ENCODE results near the gene CBFA2T3. TPM values are rescaled to one million over a fixed set of nuclear protein-coding genes. Genes with fewer than 3 reads are reported as not detected.

CBFA2T3 gene
- total and polyA plus RNA-seq, 5 experiments from 2014 or later: 0.04 to 2.0 (median 1.5) TPM; not detected in 2

- Mint-ChIP-seq H3K27ac (peak overlapping the region in 2 of 10 donors; percentile 31 to 62), H3K4me1 (peaks cover 0 to 2% (median 0%) of the 10 kb centered on the region in 4 donors), H3K4me3 (no peak overlapping the region), H3K9me3 (no peaks in the 10 kb centered on the region), H3K36me3 (peaks cover 0 to 8% (median 4%) of the 10 kb centered on the region in 3 donors), H3K27me3 (no peaks in the 10 kb centered on the region)
- DNase-seq (no peak), ATAC-seq (no peak)
- POLR2A ChIA-PET: no interaction called here
Observed at GRCh38 chr16:88841521-88842307, 135.3 kb downstream of the CBFA2T3 start.

GRCh38 chr16:88840600-88841215 is 136.3 kb downstream of the CBFA2T3 start:
- Mint-ChIP-seq H3K27me3 (no peaks in the 10 kb centered on the region), H3K9me3 (no peaks in the 10 kb centered on the region), H3K4me3 (no peak overlapping the region), H3K36me3 (peaks cover 0 to 8% (median 4%) of the 10 kb centered on the region in 3 donors), H3K27ac (no peak overlapping the region), H3K4me1 (no peaks in the 10 kb centered on the region)
- POLR2A ChIA-PET: no interaction called here
- ATAC-seq (no peak), DNase-seq (no peak)

- ATAC-seq: no peak
- H3K36me3 Mint-ChIP-seq: peaks cover 0 to 11% (median 7%) of the 10 kb centered on the region in 3 donors
- no peak overlapping the region for H3K4me3 Mint-ChIP-seq
- H3K27ac Mint-ChIP-seq: no peak overlapping the region
- no peaks in the 10 kb centered on the region for H3K27me3 Mint-ChIP-seq
- POLR2A ChIA-PET: interaction anchor here (1.0 kb wide), 1 partner anchor 28 kb away, joined by 4 read pairs; the partner anchor contains the start of gene APRT
- no peaks in the 10 kb centered on the region for H3K9me3 Mint-ChIP-seq
- H3K4me1 Mint-ChIP-seq: no peaks in the 10 kb centered on the region
- no peak for DNase-seq
Observed at GRCh38 chr16:88839745-88840599, 137.0 kb downstream of the CBFA2T3 start.

GRCh38 chr16:88839026-88839529 is 137.9 kb downstream of the CBFA2T3 start:
- H3K4me1 Mint-ChIP-seq: no peaks in the 10 kb centered on the region
- ATAC-seq: no peak
- no peaks in the 10 kb centered on the region for H3K9me3 Mint-ChIP-seq
- H3K27ac Mint-ChIP-seq: no peak overlapping the region
- POLR2A ChIA-PET: interaction anchor here (1.0 kb wide), 1 partner anchor 27 kb away, joined by 4 read pairs; the partner anchor contains the start of gene APRT
- H3K27me3 Mint-ChIP-seq: no peaks in the 10 kb centered on the region
- no peak for DNase-seq
- H3K4me3 Mint-ChIP-seq: no peak overlapping the region
- H3K36me3 Mint-ChIP-seq: peaks cover 0 to 11% (median 8%) of the 10 kb centered on the region in 3 donors

- ATAC-seq (no peak), DNase-seq (no peak)
- H3K27ac Mint-ChIP-seq: no peak overlapping the region
- no peak overlapping the region for H3K4me3 Mint-ChIP-seq
- POLR2A ChIA-PET: interaction anchor here (1.0 kb wide), 1 partner anchor 27 kb away, joined by 4 read pairs; the partner anchor contains the start of gene APRT
- H3K9me3 Mint-ChIP-seq: no peaks in the 10 kb centered on the region
- peaks cover 0 to 8% (median 8%) of the 10 kb centered on the region in 3 donors for H3K36me3 Mint-ChIP-seq
- H3K27me3 Mint-ChIP-seq: no peaks in the 10 kb centered on the region
- no peaks in the 10 kb centered on the region for H3K4me1 Mint-ChIP-seq
Observed at GRCh38 chr16:88838566-88838965, 138.4 kb downstream of the CBFA2T3 start.

GRCh38 chr16:88837806-88838205 is 139.2 kb downstream of the CBFA2T3 start:
- DNase-seq (no peak), ATAC-seq (no peak)
- Mint-ChIP-seq H3K27me3 (no peaks in the 10 kb centered on the region), H3K36me3 (peaks cover 0 to 8% (median 8%) of the 10 kb centered on the region in 3 donors), H3K4me3 (no peak overlapping the region), H3K4me1 (no peaks in the 10 kb centered on the region), H3K27ac (no peak overlapping the region), H3K9me3 (no peaks in the 10 kb centered on the region)
- POLR2A ChIA-PET: no interaction called here

GRCh38 chr16:88836791-88837190 is 140.2 kb downstream of the CBFA2T3 start:
- H3K9me3 Mint-ChIP-seq: no peaks in the 10 kb centered on the region
- no peaks in the 10 kb centered on the region for H3K4me1 Mint-ChIP-seq
- peaks cover 0 to 8% (median 8%) of the 10 kb centered on the region in 3 donors for H3K36me3 Mint-ChIP-seq
- no peaks in the 10 kb centered on the region for H3K27me3 Mint-ChIP-seq
- DNase-seq (no peak), ATAC-seq (no peak)
- H3K27ac Mint-ChIP-seq: no peak overlapping the region
- POLR2A ChIA-PET: interaction anchor here (0.7 kb wide), 1 partner anchor 10 kb away, joined by 3 read pairs; no protein-coding TSS in a partner anchor
- no peak overlapping the region for H3K4me3 Mint-ChIP-seq

GRCh38 chr16:88835818-88836217 is 141.2 kb downstream of the CBFA2T3 start:
- H3K4me1 Mint-ChIP-seq: no peaks in the 10 kb centered on the region
- H3K27ac Mint-ChIP-seq: no peak overlapping the region
- H3K4me3 Mint-ChIP-seq: no peak overlapping the region
- no peaks in the 10 kb centered on the region for H3K27me3 Mint-ChIP-seq
- no peaks in the 10 kb centered on the region for H3K9me3 Mint-ChIP-seq
- POLR2A ChIA-PET: no interaction called here
- DNase-seq: no peak
- no peak for ATAC-seq
- H3K36me3 Mint-ChIP-seq: peaks cover 0 to 8% (median 8%) of the 10 kb centered on the region in 3 donors

GRCh38 chr16:88835383-88835782 is 141.6 kb downstream of the CBFA2T3 start:
- POLR2A ChIA-PET: no interaction called here
- Mint-ChIP-seq H3K36me3 (peaks cover 0 to 8% (median 8%) of the 10 kb centered on the region in 3 donors), H3K9me3 (no peaks in the 10 kb centered on the region), H3K4me3 (no peak overlapping the region), H3K27ac (no peak overlapping the region), H3K4me1 (no peaks in the 10 kb centered on the region), H3K27me3 (no peaks in the 10 kb centered on the region)
- DNase-seq (no peak), ATAC-seq (no peak)

GRCh38 chr16:88834670-88835069 is 142.3 kb downstream of the CBFA2T3 start:
- peaks cover 0 to 4% (median 4%) of the 10 kb centered on the region in 3 donors for H3K36me3 Mint-ChIP-seq
- no peak overlapping the region for H3K4me3 Mint-ChIP-seq
- H3K4me1 Mint-ChIP-seq: peaks cover 0 to 1% (median 0%) of the 10 kb centered on the region in 4 donors
- POLR2A ChIA-PET: no interaction called here
- DNase-seq (no peak), ATAC-seq (no peak)
- H3K27ac Mint-ChIP-seq: no peak overlapping the region
- no peaks in the 10 kb centered on the region for H3K27me3 Mint-ChIP-seq
- no peaks in the 10 kb centered on the region for H3K9me3 Mint-ChIP-seq

GRCh38 chr16:88833086-88833485 is 143.9 kb downstream of the CBFA2T3 start:
- H3K4me1 Mint-ChIP-seq: peaks cover 0 to 1% (median 0%) of the 10 kb centered on the region in 4 donors
- no peaks in the 10 kb centered on the region for H3K9me3 Mint-ChIP-seq
- POLR2A ChIA-PET: no interaction called here
- ATAC-seq: no peak
- H3K27me3 Mint-ChIP-seq: no peaks in the 10 kb centered on the region
- DNase-seq: no peak
- no peak overlapping the region for H3K27ac Mint-ChIP-seq
- H3K4me3 Mint-ChIP-seq: no peak overlapping the region
- peaks cover 0 to 4% (median 2%) of the 10 kb centered on the region in 3 donors for H3K36me3 Mint-ChIP-seq

- peaks cover 0 to 4% (median 2%) of the 10 kb centered on the region in 3 donors for H3K36me3 Mint-ChIP-seq
- DNase-seq: no peak
- POLR2A ChIA-PET: no interaction called here
- H3K27me3 Mint-ChIP-seq: no peaks in the 10 kb centered on the region
- H3K4me1 Mint-ChIP-seq: peaks cover 0 to 1% (median 0%) of the 10 kb centered on the region in 4 donors
- no peaks in the 10 kb centered on the region for H3K9me3 Mint-ChIP-seq
- no peak for ATAC-seq
- H3K27ac Mint-ChIP-seq: no peak overlapping the region
- H3K4me3 Mint-ChIP-seq: no peak overlapping the region
Observed at GRCh38 chr16:88831838-88832237, 145.2 kb downstream of the CBFA2T3 start.

Measured in naive thymus-derived CD8-positive, alpha-beta T cell (primary cell).